ENCODE results near the gene FOXC2. TPM values are rescaled to one million over a fixed set of nuclear protein-coding genes. Genes with fewer than 3 reads are reported as not detected.

The FOXC2 gene
- total and polyA plus RNA-seq, 2 of the 13 experiments (the other 11 are each of a cell fraction or from before 2014, with no cell fraction given) = not detected

DNA sequence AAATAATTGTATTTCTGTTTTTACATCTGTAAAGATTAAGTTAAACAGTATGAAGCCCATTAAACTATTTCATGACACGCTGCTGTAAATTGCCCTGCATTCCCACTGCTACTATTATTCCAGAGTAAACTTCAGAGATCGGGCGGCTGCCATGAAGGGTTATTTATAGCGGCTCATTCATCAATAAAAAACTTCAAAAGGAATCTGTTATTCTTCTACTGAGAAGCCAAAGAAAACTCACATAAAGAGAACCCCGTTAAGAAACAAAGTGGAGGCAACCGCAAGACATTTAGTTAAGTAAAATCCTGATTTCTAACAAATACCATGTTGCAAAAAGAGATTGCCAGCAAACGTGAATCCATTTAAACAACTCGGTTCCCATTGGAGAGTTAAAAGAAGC is 28.1 kb downstream of the FOXC2 start (continued):
- TF ChIP-seq, protein P1, sequence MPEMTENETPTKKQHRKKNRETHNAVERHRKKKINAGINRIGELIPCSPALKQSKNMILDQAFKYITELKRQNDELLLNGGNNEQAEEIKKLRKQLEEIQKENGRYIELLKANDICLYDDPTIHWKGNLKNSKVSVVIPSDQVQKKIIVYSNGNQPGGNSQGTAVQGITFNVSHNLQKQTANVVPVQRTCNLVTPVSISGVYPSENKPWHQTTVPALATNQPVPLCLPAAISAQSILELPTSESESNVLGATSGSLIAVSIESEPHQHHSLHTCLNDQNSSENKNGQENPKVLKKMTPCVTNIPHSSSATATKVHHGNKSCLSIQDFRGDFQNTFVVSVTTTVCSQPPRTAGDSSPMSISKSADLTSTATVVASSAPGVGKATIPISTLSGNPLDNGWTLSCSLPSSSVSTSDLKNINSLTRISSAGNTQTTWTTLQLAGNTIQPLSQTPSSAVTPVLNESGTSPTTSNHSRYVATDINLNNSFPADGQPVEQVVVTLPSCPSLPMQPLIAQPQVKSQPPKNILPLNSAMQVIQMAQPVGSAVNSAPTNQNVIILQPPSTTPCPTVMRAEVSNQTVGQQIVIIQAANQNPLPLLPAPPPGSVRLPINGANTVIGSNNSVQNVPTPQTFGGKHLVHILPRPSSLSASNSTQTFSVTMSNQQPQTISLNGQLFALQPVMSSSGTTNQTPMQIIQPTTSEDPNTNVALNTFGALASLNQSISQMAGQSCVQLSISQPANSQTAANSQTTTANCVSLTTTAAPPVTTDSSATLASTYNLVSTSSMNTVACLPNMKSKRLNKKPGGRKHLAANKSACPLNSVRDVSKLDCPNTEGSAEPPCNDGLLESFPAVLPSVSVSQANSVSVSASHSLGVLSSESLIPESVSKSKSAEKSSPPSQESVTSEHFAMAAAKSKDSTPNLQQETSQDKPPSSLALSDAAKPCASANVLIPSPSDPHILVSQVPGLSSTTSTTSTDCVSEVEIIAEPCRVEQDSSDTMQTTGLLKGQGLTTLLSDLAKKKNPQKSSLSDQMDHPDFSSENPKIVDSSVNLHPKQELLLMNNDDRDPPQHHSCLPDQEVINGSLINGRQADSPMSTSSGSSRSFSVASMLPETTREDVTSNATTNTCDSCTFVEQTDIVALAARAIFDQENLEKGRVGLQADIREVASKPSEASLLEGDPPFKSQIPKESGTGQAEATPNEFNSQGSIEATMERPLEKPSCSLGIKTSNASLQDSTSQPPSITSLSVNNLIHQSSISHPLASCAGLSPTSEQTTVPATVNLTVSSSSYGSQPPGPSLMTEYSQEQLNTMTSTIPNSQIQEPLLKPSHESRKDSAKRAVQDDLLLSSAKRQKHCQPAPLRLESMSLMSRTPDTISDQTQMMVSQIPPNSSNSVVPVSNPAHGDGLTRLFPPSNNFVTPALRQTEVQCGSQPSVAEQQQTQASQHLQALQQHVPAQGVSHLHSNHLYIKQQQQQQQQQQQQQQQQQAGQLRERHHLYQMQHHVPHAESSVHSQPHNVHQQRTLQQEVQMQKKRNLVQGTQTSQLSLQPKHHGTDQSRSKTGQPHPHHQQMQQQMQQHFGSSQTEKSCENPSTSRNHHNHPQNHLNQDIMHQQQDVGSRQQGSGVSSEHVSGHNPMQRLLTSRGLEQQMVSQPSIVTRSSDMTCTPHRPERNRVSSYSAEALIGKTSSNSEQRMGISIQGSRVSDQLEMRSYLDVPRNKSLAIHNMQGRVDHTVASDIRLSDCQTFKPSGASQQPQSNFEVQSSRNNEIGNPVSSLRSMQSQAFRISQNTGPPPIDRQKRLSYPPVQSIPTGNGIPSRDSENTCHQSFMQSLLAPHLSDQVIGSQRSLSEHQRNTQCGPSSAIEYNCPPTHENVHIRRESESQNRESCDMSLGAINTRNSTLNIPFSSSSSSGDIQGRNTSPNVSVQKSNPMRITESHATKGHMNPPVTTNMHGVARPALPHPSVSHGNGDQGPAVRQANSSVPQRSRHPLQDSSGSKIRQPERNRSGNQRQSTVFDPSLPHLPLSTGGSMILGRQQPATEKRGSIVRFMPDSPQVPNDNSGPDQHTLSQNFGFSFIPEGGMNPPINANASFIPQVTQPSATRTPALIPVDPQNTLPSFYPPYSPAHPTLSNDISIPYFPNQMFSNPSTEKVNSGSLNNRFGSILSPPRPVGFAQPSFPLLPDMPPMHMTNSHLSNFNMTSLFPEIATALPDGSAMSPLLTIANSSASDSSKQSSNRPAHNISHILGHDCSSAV (CRISPR knock-in tag; IDR thresholded peaks at IDR 0.05; ENCODE audit: borderline replicate concordance) = no peak
- no peak for TF ChIP-seq FOXK2 (IDR thresholded peaks at IDR 0.05)
- TF ChIP-seq KDM5A (IDR thresholded peaks at IDR 0.05; ENCODE audit: borderline replicate concordance, low read length) = no peak

DNA sequence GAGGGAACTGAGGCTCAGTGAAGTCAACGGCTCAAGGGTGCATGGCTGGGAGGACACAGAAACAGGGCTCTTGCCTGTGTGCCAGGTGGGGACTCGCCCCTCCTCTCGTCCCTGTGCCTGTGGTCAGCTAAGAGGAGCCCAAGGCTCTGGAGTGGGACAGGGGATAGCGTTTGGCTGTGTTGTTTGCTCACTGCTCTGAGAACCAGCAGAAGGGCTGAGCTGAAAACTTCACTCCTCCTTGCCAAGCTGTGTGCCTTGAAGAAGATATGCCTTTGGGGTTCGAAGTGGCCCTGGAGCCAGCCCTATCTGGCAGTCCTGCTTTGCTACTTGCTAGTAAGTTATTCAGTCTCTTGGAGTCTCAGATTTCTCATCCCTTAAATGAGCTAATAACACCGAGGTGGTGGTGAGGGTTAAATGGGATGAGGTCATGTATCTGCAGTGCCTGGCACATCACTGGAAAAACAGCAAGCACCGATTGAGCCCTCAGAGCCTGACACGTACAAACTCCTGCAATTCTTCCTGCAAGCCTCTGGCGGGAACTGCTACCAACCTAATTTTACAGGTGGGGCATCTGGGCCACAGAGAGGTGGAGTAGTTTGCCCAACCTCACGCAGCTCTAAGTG is 29.5 kb downstream of the FOXC2 start:
- no peak for DNase-seq (ENCODE audit: low spot score)
- Histone ChIP-seq H4K20me1 (ENCODE audit: insufficient read depth, low read length) (no peaks in the 10 kb centered on the region), H3K4me2 (ENCODE audit: low read depth, low read length) (no peak overlapping the region), H3K9me3 (ENCODE audit: low read length) (no peaks in the 10 kb centered on the region), H3K36me3 (replicated peaks in 1 of 2; ENCODE audit: control insufficient read depth in 1 of 2, insufficient read depth in 2 of 2, low read length in 2 of 2) (no peaks in the 10 kb centered on the region), H3K27ac (ENCODE audit: extremely low read length, insufficient read depth, low read length) (no peak overlapping the region), H2AFZ (ENCODE audit: low read length) (no peak overlapping the region), H3K79me2 (ENCODE audit: insufficient read depth, low read length) (no peaks in the 10 kb centered on the region), H3K4me1 (ENCODE audit: insufficient read depth, low read length) (no peaks in the 10 kb centered on the region), H3K9ac (ENCODE audit: insufficient read depth, low read depth, low read length) (no peak overlapping the region), H3K4me3 (replicated peaks in 1 of 3; ENCODE audit: insufficient read depth in 1 of 3, low read depth in 2 of 3, low read length in 3 of 3) (no peak overlapping the region), H3K27me3 (ENCODE audit: control insufficient read depth in 1 of 2, insufficient read depth in 2 of 2, low read length in 2 of 2) (peaks cover 6 to 63% of the 10 kb centered on the region in 2 experiments)
- FAIRE-seq = no peak
- ChIA-PET POLR2A (no interaction called here), CTCF (ENCODE audit: low intra/inter-chr PET ratio, low total read pairs) (no interaction called here)
- no TSS peak for BruUV-seq (replicated peaks)
- WGBS (ENCODE audit: low lambda C conversion rate) = 3% methylated on average over 9 of the region's 10 CpGs
- no peak for ATAC-seq
- no peak for TF ChIP-seq FOXP1 (IDR thresholded peaks at IDR 0.05)
- TF ChIP-seq FOXP1 (CRISPR knock-in tag; IDR thresholded peaks at IDR 0.05) = no peak
- TF ChIP-seq ATF7 (IDR thresholded peaks at IDR 0.05) = peak; percentile 46; the same call in 1 of the 2 replicates
- no peak for TF ChIP-seq ATF7 (CRISPR knock-in tag; IDR thresholded peaks at IDR 0.05)
- TF ChIP-seq, protein P2, sequence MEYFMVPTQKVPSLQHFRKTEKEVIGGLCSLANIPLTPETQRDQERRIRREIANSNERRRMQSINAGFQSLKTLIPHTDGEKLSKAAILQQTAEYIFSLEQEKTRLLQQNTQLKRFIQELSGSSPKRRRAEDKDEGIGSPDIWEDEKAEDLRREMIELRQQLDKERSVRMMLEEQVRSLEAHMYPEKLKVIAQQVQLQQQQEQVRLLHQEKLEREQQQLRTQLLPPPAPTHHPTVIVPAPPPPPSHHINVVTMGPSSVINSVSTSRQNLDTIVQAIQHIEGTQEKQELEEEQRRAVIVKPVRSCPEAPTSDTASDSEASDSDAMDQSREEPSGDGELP (IDR thresholded peaks at IDR 0.05; ENCODE audit: borderline replicate concordance, low read depth) = no peak
- TF ChIP-seq ZNF629 (CRISPR knock-in tag; conservative IDR thresholded peaks at IDR 0.05) = peak; percentile 59; the same call in 1 of the 2 replicates
- TF ChIP-seq, protein P3, sequence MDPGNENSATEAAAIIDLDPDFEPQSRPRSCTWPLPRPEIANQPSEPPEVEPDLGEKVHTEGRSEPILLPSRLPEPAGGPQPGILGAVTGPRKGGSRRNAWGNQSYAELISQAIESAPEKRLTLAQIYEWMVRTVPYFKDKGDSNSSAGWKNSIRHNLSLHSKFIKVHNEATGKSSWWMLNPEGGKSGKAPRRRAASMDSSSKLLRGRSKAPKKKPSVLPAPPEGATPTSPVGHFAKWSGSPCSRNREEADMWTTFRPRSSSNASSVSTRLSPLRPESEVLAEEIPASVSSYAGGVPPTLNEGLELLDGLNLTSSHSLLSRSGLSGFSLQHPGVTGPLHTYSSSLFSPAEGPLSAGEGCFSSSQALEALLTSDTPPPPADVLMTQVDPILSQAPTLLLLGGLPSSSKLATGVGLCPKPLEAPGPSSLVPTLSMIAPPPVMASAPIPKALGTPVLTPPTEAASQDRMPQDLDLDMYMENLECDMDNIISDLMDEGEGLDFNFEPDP (CRISPR knock-in tag; conservative IDR thresholded peaks at IDR 0.05) = 0 out of 2 replicates have a peak, but pooled peaks have one; percentile 46
- TF ChIP-seq PHF8 (CRISPR knock-in tag; IDR thresholded peaks at IDR 0.05) = no peak
- in situ Hi-C loops (cut with HindIII; ENCODE audit: extremely low pct_ligation_motif_present, low pct_unique_long_range_greater_than_20kb) = no loop called here
- intact Hi-C loops (cut with micrococcal nuclease; ENCODE audit: unreplicated experiment) = no loop called here
